Liver (tissue), 3 donors: ENCODE measurements around the gene ECI2.

Source experiments
- CTCF ChIP-seq: fragments of 150-350 bp; IDR thresholded peaks from 2 replicates; pipeline ENCODE4 v1.5.1; 2017; ENCODE audit warnings: improper control_type of control experiment, low read depth, low read length; ENCODE audit not compliant: missing input control
- SP1 ChIP-seq: IDR thresholded peaks from 2 replicates; pipeline ENCODE4 v1.6.1; 2018; ENCODE audit warnings: antibody characterized with exemption, mild to moderate bottlenecking
- ZBTB33 ChIP-seq: IDR thresholded peaks from 2 replicates; pipeline ENCODE4 v1.6.1; 2016; ENCODE audit warnings: antibody characterized with exemption
- donor health status: healthy.
- donor health status: healthy.

GRCh38 chr6:4091941-4092340, 43.4 kb downstream of the ECI2 start:
- TF ChIP-seq CTCF (no peak), SP1 (no peak), ZBTB33 (no peak)
